ENCODE data around the gene ZNF584.
"Not testable (repeated sequence)": the region's sequence is repeated elsewhere in the genome, so short reads cannot be mapped to it uniquely, and the experiment has no call there.

Gene ZNF584

DNA sequence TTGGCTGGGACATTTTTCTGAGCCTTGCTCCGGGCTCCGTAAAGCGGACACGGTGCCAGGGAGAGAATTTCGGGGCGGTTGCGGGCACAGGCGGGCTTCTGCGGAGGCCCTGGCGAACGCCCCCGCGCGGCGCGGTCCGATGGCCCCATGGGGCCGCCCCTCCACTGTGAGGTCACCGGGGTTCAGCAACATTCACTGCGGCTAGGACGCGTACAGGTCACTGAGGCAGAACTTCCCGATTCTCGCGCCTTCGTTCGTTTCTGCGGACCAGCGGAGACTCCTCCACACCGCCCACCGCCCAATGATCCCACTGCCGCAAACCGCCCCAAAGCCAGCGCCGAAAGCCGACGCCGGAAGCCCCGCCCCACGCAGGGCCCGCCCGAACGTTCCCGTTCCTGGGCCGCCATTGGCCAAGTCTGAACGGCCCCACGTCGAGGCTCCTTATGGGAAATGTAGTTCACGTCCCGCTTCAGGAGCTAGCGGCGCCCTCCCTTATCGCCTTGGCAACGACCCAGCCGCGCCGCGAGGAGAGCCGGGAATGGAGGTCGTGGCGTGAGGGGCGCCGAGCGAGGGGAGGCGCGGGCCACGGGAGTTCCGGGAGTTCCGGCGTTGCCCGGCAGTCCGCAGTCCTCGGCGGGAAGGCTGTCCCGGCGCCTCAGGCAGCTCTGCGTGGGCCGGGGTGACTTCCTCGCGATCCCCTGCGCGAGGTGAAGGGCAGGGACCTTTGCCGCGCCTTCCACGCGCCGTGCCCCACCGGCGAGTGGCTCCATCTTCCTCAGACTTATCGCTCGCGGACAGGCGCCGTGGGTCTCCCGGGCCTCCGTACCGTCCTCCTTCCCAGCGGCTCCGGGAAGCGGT lies at the start of gene ZNF584:
TSS of gene ZNF584 (plus strand) at position 498 of the 858 bp plus-strand sequence. CDS start 499 bp downstream, outside the sequence.
- peak; percentile 90 to 93 for DNase-seq (ENCODE audit: low read depth in 2 of 2)

DNA sequence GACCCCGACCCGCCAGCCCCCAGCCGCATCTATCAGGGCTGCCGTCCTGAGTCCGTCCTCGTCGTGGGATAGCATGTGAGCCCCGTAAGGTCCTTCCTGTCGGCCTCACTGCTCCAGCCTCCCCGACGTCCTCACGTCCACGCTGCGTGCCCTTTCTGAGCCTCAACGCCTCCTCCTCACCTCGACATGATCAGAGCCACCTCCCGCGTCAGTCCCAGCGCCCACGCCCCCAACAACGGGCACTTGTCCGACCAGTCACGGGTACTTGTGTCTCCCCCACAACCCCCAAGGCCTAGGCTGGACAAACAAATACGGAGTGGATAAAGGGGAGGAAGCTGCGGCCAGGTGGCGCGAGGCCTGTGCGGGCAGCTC lies 46.6 kb upstream of the ZNF584 start:
- peak in 1 of 2 donors; percentile 43 for DNase-seq (ENCODE audit: low read depth in 2 of 2)

DNA sequence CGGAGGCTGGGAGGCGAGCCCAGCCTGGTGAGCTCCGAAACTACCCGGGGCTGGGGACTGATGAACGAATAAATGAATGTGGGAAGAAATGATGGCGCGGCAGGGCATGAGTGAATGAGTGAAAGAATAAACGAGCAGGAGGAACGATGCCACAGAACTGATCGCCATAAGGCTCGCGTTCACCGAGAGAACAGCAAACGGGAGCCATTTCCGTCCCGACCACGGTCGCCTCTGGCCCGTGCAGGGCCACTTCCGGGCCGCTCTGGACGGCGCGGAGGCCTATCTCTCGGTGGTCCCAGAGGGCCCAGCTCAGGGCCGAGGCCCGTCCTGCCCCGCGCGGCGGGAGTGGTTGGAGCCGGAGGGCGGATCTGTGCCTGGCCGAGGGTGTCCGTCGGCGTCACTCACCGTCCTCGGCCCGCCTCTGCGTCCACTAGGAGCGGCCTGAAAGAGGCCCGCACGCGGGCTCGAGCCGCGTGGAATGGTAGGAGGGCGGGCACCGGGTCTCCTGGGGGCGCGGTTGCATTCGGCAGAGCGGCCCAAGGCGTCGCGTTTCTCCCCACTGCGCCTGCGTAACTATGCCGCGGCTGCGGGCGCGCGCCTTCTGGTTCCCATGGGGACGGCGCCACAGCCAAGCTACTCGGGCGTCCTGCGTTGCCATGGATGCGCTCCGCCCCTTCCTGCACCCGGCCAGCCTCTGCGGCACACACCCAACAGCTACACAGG lies 46.0 kb upstream of the ZNF584 start, which contains the start of gene ZNF497:
TSS of gene ZNF497 (minus strand) at position 480 of the 723 bp plus-strand sequence. CDS start 5,116 bp downstream, outside the sequence.
- DNase-seq (ENCODE audit: low read depth in 2 of 2) = peak; percentile 95 to 96

DNA sequence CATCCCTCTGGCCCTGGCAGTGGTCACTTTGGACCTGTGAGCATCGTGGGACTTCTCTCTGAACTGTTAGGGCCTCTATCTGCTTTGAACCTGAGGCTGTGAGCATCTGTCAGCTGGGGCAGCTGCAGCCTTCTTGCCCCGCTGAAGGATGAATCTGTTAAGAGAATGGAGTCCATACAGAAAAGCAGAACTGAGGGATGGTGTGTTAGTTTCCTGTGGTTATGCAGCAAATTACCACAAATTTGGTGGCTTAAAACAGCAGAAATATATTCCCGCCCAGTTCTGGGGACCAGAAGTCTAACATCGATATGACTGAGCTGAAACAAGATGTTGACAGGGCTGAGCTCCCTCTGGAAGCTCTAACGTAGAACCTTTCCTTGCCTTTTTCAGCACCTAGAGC lies 44.3 kb upstream of the ZNF584 start:
- DNase-seq (ENCODE audit: low read depth in 2 of 2) = no peak

DNA sequence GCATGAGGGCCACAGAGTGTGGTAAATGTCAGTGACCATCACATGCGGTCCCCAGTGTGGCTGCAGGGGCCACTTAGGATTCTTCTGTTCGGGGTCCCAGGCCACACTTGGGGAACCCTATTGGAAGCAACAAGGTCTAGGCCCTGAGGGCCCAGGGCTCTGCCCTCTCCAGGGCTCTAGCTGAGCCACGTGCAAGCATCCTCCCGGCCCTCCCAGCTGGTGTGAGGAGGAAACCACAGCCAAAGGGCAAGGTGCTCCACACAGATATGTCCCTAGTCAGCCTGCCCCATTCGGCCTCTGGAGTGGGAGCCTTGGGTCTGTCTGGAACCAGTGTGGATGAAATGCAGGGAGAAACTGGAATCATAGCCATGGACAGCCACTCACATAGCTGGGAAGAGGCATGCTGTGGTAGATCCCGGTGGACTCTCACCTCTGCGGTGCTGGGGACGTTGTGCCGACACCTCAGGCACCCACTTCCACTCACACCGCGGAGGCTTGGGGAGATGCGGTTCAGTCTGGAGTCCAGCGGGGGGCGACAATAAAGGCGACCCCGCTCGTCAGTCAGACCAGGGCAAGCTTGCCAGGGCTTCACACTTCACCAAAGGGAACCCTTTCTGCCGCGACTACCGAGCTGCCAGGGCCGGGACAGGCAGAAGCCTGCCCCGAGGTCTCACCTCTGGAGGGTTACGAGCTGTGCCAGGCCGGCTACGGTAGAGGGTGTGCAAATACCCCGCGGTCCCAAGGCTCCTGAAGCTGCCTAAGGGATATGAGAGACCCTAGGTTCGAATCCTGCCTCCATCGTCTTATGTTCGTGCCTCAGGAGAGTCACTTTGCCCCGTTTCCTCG lies 41.6 kb upstream of the ZNF584 start:
- no peak for DNase-seq (ENCODE audit: low read depth in 2 of 2)

DNA sequence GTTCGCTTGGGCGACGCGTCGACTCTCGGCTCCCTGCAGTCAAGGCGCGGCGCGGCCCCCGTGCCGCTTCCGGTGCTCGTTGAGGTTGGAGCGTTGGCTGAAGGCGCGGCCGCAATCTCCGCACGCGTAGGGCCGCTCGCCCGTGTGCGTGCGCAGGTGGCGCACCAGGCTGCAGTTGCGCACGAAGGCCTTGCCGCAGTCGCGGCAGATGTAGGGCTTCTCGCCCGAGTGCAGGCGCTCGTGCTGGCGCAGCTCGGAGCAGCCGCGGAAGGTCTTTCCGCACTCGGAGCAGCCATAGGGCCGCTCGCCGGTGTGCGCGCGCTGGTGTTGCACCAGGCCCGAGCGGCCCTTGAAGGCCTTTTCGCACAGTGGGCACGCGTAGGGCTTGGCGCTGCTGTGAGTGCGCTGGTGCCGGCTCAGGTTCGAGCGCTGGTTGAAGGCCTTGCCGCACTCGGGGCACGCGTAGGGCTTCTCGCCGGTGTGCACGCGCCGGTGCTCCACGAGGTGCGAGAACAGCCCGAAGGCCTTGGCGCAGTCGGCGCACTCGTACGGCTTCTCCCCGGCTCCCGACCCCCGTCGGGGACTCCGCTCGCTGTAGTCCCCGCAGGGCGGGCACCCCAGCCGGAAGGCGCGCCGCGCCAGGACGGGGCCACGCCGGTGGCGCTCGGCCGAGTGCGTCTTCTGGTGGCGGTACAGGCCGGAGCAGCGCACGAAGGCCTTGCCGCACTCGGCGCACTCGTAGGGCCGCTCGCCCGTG lies 40.6 kb upstream of the ZNF584 start:
- DNase-seq (ENCODE audit: low read depth in 2 of 2) = no peak

DNA sequence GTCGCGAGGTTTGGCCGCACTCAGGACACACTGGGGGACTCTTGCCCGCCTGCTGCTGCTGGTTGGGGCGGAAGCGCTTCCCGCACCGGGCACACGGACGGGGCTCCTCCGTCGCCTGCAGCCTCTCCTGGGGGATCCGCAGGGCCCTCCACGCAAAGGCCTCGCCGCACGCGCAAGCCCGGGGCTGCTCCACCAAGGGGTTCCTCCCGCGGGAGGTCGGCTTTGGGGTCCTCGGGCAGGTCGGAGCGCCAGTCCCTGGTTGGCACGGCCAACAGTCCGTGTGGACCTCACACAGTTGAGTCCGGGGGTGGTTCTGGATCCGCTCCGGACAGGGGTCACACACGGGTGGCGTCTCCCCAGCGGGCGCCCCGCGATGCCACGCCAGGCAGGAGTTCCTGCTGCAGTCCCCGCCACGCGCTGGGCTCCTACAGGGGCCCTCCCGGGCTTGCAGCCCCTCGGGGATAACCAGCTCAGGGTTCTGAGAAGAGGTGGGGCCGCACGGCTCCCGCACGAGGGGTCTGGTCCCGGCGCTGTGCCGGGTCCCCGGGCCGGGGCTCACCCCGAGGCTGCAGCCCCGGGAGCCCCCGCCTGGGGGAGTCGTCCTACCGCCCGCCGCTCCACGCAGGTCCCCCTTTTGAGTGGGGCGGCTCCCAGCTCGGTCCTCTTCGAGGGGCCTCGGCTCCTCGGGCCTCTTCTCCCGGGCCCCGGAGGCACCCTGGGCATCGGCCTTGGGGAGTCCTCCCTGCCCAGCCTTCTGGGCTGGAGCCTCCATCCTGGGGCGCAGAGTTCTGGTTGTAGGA lies 39.7 kb upstream of the ZNF584 start:
- DNase-seq (ENCODE audit: low read depth in 2 of 2) = no peak

DNA sequence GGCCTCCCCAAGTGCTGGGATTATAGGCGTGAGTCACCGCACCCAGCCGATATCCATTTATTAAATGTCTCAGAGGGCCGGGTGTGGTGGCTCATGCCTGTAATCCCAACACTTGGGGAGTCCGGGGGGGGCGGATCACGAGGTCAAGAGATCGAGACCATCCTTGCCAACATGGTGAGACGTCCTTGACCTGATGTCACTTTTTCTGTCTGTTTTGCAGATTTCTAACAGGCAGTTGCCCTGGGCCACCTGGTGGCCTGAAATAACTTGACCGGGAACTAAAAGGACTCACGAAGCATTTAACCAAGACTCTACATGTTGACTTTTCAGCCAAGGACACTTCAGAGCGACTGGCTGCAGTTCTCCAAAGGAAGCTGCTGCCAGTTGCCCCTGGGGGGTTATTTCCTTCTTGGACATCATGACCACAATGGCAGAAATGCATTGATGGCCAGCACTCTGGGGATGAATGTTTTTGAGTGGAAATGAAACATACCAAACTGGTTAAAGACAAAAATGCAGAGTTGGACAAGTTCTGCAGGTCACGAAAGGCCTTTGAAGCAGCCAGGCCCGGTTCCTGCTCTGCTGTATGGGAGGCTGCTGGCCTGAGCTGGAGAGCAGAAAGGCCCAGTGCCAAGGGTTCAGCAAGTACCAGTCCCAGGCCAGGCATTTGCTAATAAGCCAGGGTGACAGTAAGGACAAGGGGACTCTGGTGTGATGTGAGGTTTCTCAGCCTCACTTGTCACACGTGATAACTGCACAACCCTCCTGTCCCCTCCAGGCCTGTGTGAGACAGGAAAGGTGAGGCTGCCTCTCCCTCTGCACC lies 35.9 kb upstream of the ZNF584 start:
- DNase-seq (ENCODE audit: low read depth in 2 of 2) = no peak

DNA sequence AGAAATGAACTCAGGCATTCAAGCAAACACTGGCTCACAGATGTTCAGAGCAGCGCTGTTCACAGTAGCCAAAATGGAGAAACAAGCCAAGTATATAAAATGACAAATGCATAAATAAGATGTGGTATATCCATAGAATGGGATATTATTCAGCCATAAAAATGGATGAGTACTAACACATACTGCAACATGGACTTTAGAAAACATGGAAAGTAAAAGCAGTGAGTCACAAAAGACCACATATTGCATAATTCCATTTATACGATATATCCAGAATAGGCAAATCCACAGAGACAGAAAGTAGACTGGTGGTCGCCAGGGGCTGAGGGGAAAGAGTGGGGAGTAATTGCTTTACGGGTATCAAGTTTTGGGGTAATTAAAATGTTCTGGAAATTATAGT lies 34.2 kb upstream of the ZNF584 start:
- no peak for DNase-seq (ENCODE audit: low read depth in 2 of 2)

DNA sequence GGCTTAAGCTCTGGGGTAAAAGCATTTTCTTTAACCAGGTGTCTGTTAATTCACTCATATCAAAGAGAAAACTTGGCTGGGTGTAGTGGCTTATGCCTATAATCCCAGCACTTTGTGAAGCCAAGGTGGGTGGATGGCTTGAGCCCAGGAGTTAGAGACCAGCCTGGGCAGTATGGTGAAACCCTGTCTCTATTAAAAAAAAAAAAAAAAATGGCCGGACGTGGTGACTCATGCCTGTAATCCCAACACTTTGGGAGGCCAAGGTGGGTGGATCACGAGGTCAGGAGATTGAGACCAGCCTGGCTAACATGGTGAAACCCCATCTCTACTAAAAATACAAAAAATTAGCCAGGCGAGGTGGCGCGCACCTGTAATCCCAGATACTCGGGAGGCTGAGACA lies 31.7 kb upstream of the ZNF584 start:
- not testable (repeated sequence) for DNase-seq (ENCODE audit: low read depth in 2 of 2)

DNA sequence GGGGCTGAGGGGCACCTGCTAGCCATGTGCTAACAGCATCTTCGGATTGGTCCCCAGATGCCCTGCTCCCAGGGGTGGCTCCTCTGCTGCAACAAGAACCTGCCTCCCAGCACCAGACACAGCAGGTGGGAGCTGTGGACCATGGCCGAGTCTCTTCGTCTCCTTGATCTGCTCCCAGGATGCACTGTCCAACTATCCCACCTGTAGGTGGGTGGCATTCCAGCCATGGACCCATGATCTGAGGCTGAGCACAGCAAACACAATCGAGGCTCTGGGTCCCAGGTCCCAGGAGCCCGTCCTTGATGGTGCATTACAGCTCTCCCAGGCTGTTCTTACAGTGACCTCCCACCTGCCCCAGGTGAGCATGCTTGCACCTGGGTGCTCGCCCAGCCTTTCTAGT lies 29.2 kb upstream of the ZNF584 start:
- DNase-seq (ENCODE audit: low read depth in 2 of 2) = no peak

DNA sequence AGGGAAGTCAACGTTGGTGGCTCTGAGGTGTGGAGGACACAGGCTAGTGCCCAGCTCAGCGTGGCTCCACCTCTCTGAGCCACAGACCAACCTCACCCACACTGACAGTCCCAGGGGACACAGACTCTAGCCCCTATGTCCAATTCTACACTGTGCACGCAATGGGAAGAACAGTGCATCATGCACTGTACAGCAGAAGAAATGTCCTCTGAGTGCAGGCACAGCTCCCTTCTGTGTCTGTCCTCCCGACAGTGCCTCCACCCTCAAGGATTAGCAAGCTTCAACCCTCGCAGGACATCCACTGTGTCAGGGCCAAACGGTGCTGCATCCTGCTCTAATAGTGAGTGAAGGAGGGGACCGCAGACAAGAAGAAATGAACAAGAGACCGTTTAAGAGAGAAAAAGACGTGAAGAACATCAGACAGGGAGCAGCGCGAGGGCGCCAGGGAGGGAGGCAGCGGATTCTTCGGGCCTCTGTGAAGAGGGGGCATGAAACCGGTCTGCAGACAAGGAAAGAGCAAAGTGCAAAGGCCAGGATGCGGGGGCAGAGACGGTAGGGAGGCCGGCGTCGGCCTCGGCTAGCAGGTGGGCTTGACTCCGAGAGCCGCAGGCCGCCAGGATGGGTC lies 28.3 kb upstream of the ZNF584 start:
- no peak for DNase-seq (ENCODE audit: low read depth in 2 of 2)

DNA sequence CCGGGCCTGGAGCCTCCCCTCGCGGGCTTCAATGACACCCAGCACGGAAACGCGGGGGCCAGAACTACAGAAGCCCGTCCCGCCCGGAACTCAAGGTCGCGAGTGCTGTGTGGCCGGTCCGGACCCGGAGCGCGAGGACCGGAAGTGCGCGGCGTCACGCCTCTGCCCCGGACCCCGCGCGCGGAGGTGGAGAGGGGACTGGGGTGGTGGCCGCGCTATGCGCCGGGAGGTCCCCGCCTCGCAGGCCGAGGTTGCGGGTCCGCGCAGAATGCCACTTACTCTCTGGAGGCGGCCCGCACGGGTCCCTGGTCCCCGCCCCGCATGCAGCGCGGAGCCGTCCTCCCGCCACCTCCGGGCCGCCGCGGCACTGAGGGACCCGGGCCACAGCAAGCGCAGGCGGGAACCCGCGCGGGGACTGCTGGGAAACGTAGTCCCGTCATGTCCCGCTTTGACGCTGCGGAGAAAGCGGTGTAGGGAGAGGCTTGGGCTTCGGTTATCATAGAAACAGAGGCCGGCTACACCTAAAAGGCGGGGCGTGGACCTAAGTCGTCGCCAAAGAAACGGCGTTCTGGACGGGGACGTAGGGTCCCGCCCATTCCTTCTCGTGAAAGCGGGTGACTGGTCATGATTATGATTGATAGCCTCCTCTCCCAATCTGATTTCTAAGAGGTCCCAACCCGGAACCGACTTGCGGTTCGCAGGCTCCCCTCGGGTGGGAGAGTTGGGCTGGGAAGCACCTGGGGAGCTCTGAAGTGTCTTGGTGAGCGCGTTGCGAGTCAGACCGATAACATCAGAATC lies 27.6 kb upstream of the ZNF584 start, which contains the start of gene ZNF837:
TSS of gene ZNF837 (minus strand) at position 369 of the 798 bp plus-strand sequence. CDS start 11,698 bp downstream, outside the sequence.
- peak; percentile 93 to 97 for DNase-seq (ENCODE audit: low read depth in 2 of 2)

DNA sequence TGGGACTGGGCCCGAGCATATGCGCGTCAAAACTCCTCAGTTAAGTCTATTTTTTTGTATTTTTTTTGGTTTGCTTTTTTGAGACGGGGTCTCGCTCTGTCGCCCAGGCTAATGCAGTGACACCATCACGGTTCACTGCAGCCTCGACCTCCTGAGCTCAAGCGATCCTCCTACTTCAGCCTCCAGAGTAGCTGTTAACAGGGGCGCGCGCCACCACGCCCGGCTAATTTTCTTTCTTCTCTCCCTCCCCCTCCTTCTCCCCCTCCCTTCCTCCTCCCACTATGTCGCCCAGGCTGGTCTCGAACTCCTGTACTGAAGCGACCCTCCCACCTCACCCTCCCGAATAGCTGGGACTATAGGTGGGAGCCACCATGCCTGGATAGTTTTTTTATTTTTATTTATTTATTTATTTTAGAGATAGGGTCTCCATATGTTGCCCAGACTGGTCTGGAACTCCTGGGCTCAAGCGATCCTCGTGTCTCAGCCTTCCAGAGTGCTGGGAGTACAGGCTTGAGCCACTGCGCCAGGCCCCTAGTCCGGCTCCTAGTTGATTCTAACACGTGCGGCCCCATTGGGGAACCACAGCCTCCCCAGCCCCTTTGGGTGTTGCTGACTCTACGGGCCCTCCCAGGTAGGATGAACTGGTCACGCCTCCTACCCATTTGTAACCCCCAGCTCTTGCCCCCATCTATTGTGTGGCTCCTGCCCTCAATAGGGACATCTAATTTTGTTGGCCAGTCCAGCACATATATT lies 26.8 kb upstream of the ZNF584 start:
- DNase-seq (ENCODE audit: low read depth in 2 of 2) = no peak

DNA sequence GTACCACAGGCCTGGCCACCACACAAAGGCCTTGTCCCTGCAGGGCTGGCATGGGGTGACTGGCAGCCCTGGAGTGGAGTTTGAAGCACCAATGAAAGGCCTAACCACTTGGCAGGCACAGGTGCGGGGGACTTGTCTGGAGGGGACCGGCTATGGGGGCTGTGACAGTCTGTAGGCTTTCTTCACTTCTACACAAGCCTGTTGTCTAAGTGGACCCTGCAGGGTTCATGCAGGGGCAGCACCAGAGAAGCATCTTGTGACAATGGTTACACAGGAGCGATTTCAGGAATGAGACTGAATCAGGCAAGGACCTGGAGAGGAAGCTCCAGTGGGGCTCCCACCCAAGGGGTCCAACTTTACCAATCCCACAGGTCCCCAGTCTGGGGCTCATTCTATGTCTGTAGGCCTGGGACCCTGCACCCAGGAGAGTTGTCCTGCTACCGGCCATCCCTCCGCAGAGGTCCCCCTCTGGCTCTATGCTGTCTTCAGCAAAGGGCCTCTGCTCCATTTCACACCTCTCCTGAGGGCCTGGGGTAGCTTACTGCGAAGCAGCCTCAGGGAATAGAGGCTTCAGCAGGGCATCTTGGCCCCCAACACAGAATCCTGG lies 25.3 kb upstream of the ZNF584 start:
- DNase-seq (ENCODE audit: low read depth in 2 of 2) = no peak

DNA sequence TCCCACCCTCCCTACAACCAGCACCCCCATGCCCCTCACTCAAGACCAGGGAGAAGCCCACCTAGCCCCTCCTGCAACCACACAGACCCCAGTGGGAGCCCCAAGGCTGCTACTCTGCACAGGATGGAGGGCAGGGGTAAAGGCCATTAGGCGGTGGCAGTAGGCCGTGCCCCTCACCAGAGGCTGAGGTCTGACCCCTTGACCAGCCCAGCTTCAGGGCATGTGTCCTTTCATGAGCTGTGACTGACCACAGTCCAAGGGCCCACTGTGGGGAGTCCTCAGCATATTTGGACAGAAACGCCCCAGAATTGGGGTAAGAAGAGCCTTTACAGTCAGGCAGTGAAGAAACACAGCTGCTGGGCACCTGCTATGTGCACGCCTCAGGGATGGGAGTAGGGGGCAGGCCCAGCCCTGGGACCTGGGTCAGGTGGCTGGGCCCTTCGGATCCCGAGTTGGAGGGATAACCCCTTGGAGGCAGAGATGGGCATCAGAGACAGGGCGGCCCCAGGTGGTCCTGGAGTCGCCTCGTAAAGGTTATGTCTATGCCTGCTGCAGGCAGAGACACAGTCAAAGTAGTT lies 23.0 kb upstream of the ZNF584 start:
- no peak for DNase-seq (ENCODE audit: low read depth in 2 of 2)

Data from stimulated activated CD4-positive, alpha-beta T cell treated with anti-CD3 and anti-CD28 coated beads, Interleukin-4, amount 100 ng/mL, for 48 hours (primary cell).